AG08396 (cell line): ENCODE results near the gene NMD3.
A peak's percentile ranks its signal among the peaks of the same experiment; 100 is the strongest.
"Not testable (repeated sequence)": the region's sequence is repeated elsewhere in the genome, so short reads cannot be mapped to it uniquely, and the experiment has no call there.

Experiments used
- DNase-seq: peaks from one replicate; pipeline ENCODE4 v3.0.0; 2012; ENCODE audit warnings: low spot score, mixed read lengths

The NMD3 gene

GRCh38 chr3:161220850-161221753, at the start of gene NMD3:
TSS of gene NMD3 (plus strand) at chr3:161221311. CDS start at chr3:161222014, 703 bp downstream.
- DNase-seq: peak; percentile 95

- DNase-seq: no peak
Measured at GRCh38 chr3:161171639-161172552, 49.2 kb upstream of the NMD3 start.

GRCh38 chr3:161175506-161175905, 45.6 kb upstream of the NMD3 start:
- DNase-seq: no peak

- DNase-seq: no peak
Measured at GRCh38 chr3:161177991-161178390, 43.1 kb upstream of the NMD3 start.

GRCh38 chr3:161181371-161181770, 39.7 kb upstream of the NMD3 start:
- not testable (repeated sequence) for DNase-seq

- no peak for DNase-seq
Measured at GRCh38 chr3:161187046-161187445, 34.1 kb upstream of the NMD3 start.

- no peak for DNase-seq
Measured at GRCh38 chr3:161197855-161198850, 23.0 kb upstream of the NMD3 start.

GRCh38 chr3:161199926-161200325, 21.2 kb upstream of the NMD3 start:
- DNase-seq: no peak

- no peak for DNase-seq
Measured at GRCh38 chr3:161203485-161204098, 17.5 kb upstream of the NMD3 start.

- no peak for DNase-seq
Measured at GRCh38 chr3:161208931-161209330, 12.2 kb upstream of the NMD3 start.

- DNase-seq: no peak
Measured at GRCh38 chr3:161212171-161212771, 8.8 kb upstream of the NMD3 start.

GRCh38 chr3:161212906-161213305, 8.2 kb upstream of the NMD3 start:
- DNase-seq: no peak

- no peak for DNase-seq
Measured at GRCh38 chr3:161213644-161214043, 7.5 kb upstream of the NMD3 start.

- DNase-seq: no peak
Measured at GRCh38 chr3:161215185-161215584, 5.9 kb upstream of the NMD3 start.

- no peak for DNase-seq
Measured at GRCh38 chr3:161217496-161217895, 3.6 kb upstream of the NMD3 start.

- DNase-seq: no peak
Measured at GRCh38 chr3:161219495-161219894, 1.6 kb upstream of the NMD3 start.

GRCh38 chr3:161221806-161222600, 892 bp downstream of the NMD3 start:
- DNase-seq: peak; percentile 46

- DNase-seq: peak; percentile 12
Measured at GRCh38 chr3:161222662-161223061, 1.6 kb downstream of the NMD3 start.

- DNase-seq: no peak
Measured at GRCh38 chr3:161224786-161225185, 3.7 kb downstream of the NMD3 start.
